Muscle layer of duodenum (tissue), 2 donors: ENCODE measurements around the gene DCAF11.
A peak's percentile ranks its signal among the peaks of the same experiment; 100 is the strongest.

Experiments used
- H3K27ac ChIP-seq: one replicate; pipeline ENCODE4 v1.7.0; 2013; ENCODE audit warnings: mild to moderate bottlenecking, low read length
- H3K27me3 ChIP-seq: one replicate; pipeline ENCODE4 v1.7.0; 2013; ENCODE audit warnings: low read depth, mild to moderate bottlenecking, control low read depth, low read length
- H3K36me3 ChIP-seq, 2 donors: one replicate each; pipeline ENCODE4 v1.7.0; 2013; ENCODE audit warnings: low read length in 2 of 2, control low read depth in 1 of 2, mild to moderate bottlenecking in 1 of 2; ENCODE audit not compliant: insufficient read depth in 2 of 2, control insufficient read depth in 1 of 2
- H3K4me1 ChIP-seq, 2 donors: one replicate each; pipeline ENCODE4 v1.7.0; 2013; ENCODE audit warnings: low read length in 2 of 2, mild to moderate bottlenecking in 2 of 2, control low read depth in 1 of 2, moderate library complexity in 1 of 2; ENCODE audit not compliant: insufficient read depth in 2 of 2, control insufficient read depth in 1 of 2
- H3K4me3 ChIP-seq, 2 donors: one replicate each; pipeline ENCODE4 v1.7.0; 2013; ENCODE audit warnings: low read length in 2 of 2, low read depth in 1 of 2, mild to moderate bottlenecking in 1 of 2
- H3K9me3 ChIP-seq, 2 donors: one replicate each; pipeline ENCODE4 v1.7.0; 2013; ENCODE audit warnings: low read length in 2 of 2, control low read depth in 1 of 2, mild to moderate bottlenecking in 1 of 2; ENCODE audit not compliant: control insufficient read depth in 1 of 2
- donor health status: healthy.

The DCAF11 gene

GRCh38 chr14:24113801-24114531, 611 bp upstream of the DCAF11 start:
- H3K36me3 ChIP-seq, result peaks cover 18 to 31% of the 10 kb centered on the region in 2 donors
- peak overlapping the region; percentile 100 for H3K27ac ChIP-seq
- H3K4me3 ChIP-seq, result peak overlapping the region; percentile 87 to 89
- H3K27me3 ChIP-seq, result no peaks in the 10 kb centered on the region
- peaks cover 18 to 21% of the 10 kb centered on the region in 2 donors for H3K4me1 ChIP-seq
- H3K9me3 ChIP-seq, result no peaks in the 10 kb centered on the region

GRCh38 chr14:24115422-24116127, 998 bp downstream of the DCAF11 start:
- Histone ChIP-seq H3K27ac (peak overlapping the region; percentile 100), H3K36me3 (peaks cover 28 to 41% of the 10 kb centered on the region in 2 donors), H3K4me1 (peaks cover 15 to 21% of the 10 kb centered on the region in 2 donors), H3K4me3 (peak overlapping the region; percentile 87 to 89), H3K9me3 (no peaks in the 10 kb centered on the region), H3K27me3 (no peaks in the 10 kb centered on the region)

DNA sequence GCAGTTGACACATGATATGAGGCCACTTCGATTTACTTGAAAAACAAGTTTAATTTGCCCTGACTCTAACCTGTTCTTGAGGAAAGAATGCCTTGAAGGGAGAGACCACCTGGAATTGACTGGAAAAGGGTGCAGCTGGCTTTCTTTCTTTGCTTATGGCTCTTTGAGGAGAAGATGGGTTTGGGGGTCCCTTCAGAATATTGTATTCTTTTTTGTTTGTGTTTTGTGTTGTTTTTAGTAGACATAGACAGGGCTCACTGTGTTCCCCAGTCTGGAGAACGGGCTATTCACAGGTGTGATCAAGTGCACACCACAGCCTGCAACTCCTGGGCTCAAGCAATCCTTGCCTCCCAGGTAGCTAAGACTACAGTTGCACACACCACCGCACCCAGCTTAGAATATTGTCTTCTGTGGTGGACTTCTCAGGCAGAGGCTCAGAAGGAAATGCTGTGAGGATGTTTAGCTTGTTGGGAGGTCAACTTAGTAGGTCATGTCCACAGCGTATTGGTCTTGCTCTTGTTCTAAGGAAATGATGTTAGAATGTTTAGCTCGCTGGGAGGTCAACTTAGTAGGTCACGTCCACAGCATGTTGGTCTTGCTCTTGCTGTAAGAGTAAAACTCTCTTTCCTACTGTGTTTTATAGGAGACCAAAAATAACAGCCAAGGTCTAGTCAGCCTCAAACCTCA, 1.7 kb downstream of the DCAF11 start:
- Histone ChIP-seq H3K36me3 (peaks cover 35 to 47% of the 10 kb centered on the region in 2 donors), H3K27me3 (no peaks in the 10 kb centered on the region), H3K9me3 (no peaks in the 10 kb centered on the region), H3K4me3 (peak overlapping the region; percentile 87 to 89), H3K4me1 (peaks cover 15 to 21% of the 10 kb centered on the region in 2 donors), H3K27ac (peak overlapping the region; percentile 100)

DNA sequence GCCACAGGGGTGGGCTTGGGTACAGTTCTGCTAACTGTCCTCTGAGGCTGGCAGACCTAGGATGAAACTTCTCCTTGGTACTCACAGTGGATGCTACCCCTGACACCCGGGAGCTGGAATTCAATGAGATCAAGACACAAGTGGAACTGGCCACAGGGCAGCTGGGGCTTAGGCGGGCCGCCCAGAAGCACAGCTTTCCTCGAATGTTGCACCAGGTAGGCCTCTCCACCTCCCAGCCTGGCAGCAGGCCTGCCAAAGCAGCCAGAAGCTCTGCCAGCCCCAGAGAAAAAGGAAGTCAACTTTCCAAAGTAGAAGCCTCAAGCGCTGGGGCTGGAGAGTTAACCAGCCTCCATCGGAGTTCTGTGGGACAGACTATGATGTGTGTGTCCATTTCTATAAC, 2.6 kb downstream of the DCAF11 start:
- Histone ChIP-seq H3K4me3 (no peak overlapping the region), H3K27ac (no peak overlapping the region), H3K4me1 (peaks cover 15 to 21% of the 10 kb centered on the region in 2 donors), H3K36me3 (peaks cover 41 to 56% of the 10 kb centered on the region in 2 donors), H3K27me3 (no peaks in the 10 kb centered on the region), H3K9me3 (no peaks in the 10 kb centered on the region)

DNA sequence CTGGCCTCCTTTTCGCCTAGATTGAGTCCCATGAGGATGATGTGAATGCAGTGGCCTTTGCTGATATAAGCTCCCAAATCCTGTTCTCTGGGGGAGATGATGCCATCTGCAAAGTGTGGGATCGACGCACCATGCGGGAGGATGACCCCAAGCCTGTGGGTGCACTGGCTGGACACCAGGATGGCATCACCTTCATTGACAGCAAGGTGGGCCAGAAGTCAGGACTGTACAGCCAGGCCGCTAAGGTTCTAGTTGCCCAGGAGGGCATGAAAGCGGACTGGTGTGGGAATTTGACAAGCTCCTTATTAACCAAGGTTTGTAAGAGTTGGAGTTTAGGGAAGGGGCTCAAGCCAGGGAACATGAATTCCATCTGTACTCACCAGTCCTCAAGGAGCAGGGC, 5.1 kb downstream of the DCAF11 start:
- Histone ChIP-seq H3K27me3 (no peaks in the 10 kb centered on the region), H3K9me3 (no peaks in the 10 kb centered on the region), H3K36me3 (peaks cover 58 to 69% of the 10 kb centered on the region in 2 donors), H3K27ac (no peak overlapping the region), H3K4me3 (no peak overlapping the region), H3K4me1 (peaks cover 11 to 14% of the 10 kb centered on the region in 2 donors)

DNA sequence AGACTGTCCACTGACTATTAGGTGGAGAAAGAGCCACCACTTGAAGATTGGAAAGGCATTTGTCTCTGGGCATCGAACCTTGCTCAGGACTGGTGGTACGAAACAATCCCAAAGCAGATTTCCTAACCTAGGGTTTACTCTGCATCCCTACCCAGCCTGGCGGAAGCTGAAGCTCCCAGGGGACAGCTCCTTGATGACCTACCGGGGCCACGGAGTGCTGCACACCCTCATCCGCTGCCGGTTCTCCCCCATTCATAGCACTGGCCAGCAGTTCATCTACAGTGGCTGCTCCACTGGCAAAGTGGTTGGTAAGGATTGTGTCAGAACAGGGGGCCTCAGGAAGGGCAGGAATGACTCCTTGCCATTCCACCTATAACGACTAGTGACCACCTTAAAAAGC, 6.6 kb downstream of the DCAF11 start:
- Histone ChIP-seq H3K9me3 (no peaks in the 10 kb centered on the region), H3K27me3 (no peaks in the 10 kb centered on the region), H3K36me3 (peaks cover 58 to 67% of the 10 kb centered on the region in 2 donors), H3K4me1 (peaks cover 4% of the 10 kb centered on the region in 2 donors), H3K4me3 (no peak overlapping the region), H3K27ac (no peak overlapping the region)

DNA sequence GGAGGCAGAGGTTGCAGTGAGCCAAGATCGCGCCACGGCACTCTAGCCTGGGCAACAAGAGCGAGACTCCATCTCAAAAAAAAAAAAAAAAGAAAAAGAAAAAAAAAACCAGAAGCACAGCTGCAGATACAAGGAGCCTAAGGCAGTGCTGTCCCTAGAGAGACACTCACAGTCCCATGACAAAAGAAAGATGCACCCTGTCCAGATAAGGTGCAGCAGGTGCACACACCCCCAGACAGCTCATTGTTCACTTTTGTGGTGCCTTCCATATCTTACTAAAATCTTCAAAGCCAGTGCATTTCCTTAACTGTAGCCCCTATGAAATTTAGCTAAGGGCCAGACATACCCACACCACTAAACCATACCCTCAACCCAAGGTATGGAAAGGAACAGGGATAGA, 7.8 kb downstream of the DCAF11 start:
- H3K27ac ChIP-seq, result no peak overlapping the region
- no peaks in the 10 kb centered on the region for H3K4me1 ChIP-seq
- H3K9me3 ChIP-seq, result no peaks in the 10 kb centered on the region
- peaks cover 54 to 63% of the 10 kb centered on the region in 2 donors for H3K36me3 ChIP-seq
- H3K4me3 ChIP-seq, result no peak overlapping the region
- H3K27me3 ChIP-seq, result no peaks in the 10 kb centered on the region

DNA sequence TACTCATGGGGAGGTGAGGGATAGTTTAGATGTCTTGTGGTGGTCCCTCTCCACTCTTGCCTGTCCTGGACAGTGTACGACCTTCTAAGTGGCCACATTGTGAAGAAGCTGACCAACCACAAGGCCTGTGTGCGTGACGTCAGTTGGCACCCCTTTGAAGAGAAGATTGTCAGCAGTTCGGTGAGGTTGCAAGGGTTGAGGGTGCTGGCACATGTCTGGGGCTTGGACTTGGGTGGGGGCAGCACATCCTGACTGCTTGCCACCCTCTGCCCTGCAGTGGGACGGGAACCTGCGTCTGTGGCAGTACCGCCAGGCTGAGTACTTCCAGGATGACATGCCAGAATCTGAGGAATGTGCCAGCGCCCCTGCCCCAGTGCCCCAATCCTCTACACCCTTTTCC, 8.3 kb downstream of the DCAF11 start:
- no peak overlapping the region for H3K4me3 ChIP-seq
- H3K27ac ChIP-seq, result no peak overlapping the region
- peaks cover 51 to 59% of the 10 kb centered on the region in 2 donors for H3K36me3 ChIP-seq
- no peaks in the 10 kb centered on the region for H3K27me3 ChIP-seq
- H3K9me3 ChIP-seq, result no peaks in the 10 kb centered on the region
- no peaks in the 10 kb centered on the region for H3K4me1 ChIP-seq

GRCh38 chr14:24123424-24124417, 9.1 kb downstream of the DCAF11 start:
- Histone ChIP-seq H3K4me3 (no peak overlapping the region), H3K4me1 (no peaks in the 10 kb centered on the region), H3K27ac (no peak overlapping the region), H3K9me3 (no peaks in the 10 kb centered on the region), H3K36me3 (peaks cover 42 to 50% of the 10 kb centered on the region in 2 donors), H3K27me3 (no peaks in the 10 kb centered on the region)

GRCh38 chr14:24126939-24127338, 12.4 kb downstream of the DCAF11 start:
- Histone ChIP-seq H3K4me3 (no peak overlapping the region), H3K27ac (no peak overlapping the region), H3K9me3 (no peaks in the 10 kb centered on the region), H3K4me1 (peaks cover 0 to 3% of the 10 kb centered on the region in 2 donors), H3K27me3 (no peaks in the 10 kb centered on the region), H3K36me3 (peaks cover 17 to 25% of the 10 kb centered on the region in 2 donors)
